SK-N-SH (cell line): ENCODE measurements around the gene HPS5. TPM values are rescaled to one million over a fixed set of nuclear protein-coding genes. Genes with fewer than 3 reads are reported as not detected.

Experiments used
- CTCF ChIA-PET: fragments of 300-600, 350-600 bp; formaldehyde crosslinking; extraction: SDS; loops from one replicate; lab custom pipeline; 2021; lab: Yijun Ruan, JAX
- POLR2A ChIA-PET: fragments of 350-600 bp; sonication (Branson Sonifier 250); formaldehyde crosslinking; extraction: SDS; loops from one replicate; lab custom pipeline; 2020; ENCODE audit warnings: antibody characterized with exemption, inconsistent platforms; lab: Yijun Ruan, JAX
- DNase-seq: peaks from one replicate; pipeline ENCODE4 v3.0.0; 2012
- H2AFZ ChIP-seq: fragments of 200-600 bp; sonication (generic); 2 replicates; pipeline ENCODE4 v1.8.1; 2016; ENCODE audit warnings: antibody characterized with exemption, mild to moderate bottlenecking, low read depth
- H3F3A ChIP-seq: fragments of 200-600 bp; sonication (generic); replicated peaks from 2 replicates; pipeline ENCODE3; 2016; ENCODE audit warnings: antibody characterized with exemption, mild to moderate bottlenecking; ENCODE audit not compliant: insufficient read depth
- H3K27ac ChIP-seq, 2 experiments: fragments of 200-500 bp in 1 of 2; fragments of 200-600 bp in 1 of 2; sonication (Bioruptor generic) in 1 of 2; sonication (generic), shearing (Covaris generic) in 1 of 2; 2 replicates each; pipeline versions ENCODE4 v1.5.1 to v1.6.1; 2014 to 2016; ENCODE audit warnings: low read depth in 2 of 2, inconsistent platforms in 1 of 2, low read length in 1 of 2, mild to moderate bottlenecking in 1 of 2, mixed read lengths in 1 of 2
- H3K27me3 ChIP-seq: fragments of 200-600 bp; sonication (generic), shearing (Covaris generic); 2 replicates; pipeline ENCODE4 v1.6.1; 2016; ENCODE audit warnings: mixed run types; ENCODE audit not compliant: insufficient read depth
- H3K36me3 ChIP-seq, 2 experiments: fragments of 200-500 bp in 1 of 2; fragments of 200-600 bp in 1 of 2; sonication (Bioruptor generic) in 1 of 2; sonication (generic) in 1 of 2; replicated peaks in 1 of 2; 2 replicates each; pipeline versions ENCODE3 to v1.5.1; 2014 to 2016; ENCODE audit warnings: low read length in 1 of 2, mild to moderate bottlenecking in 1 of 2; ENCODE audit not compliant: insufficient read depth in 2 of 2, control insufficient read depth in 1 of 2
- H3K4me1 ChIP-seq, 2 experiments: fragments of 200-500 bp in 1 of 2; fragments of 200-600 bp in 1 of 2; sonication (Bioruptor generic) in 1 of 2; sonication (generic), shearing (Covaris generic) in 1 of 2; 2 replicates each; pipeline versions ENCODE4 v1.5.1 to v1.6.1; 2014 to 2016; ENCODE audit warnings: low read depth in 1 of 2, low read length in 1 of 2, mixed run types in 1 of 2; ENCODE audit not compliant: insufficient read depth in 2 of 2, control insufficient read depth in 1 of 2
- H3K4me2 ChIP-seq: fragments of 200-600 bp; sonication (generic), shearing (Covaris generic); 2 replicates; pipeline ENCODE4 v1.6.1; 2017; ENCODE audit warnings: mixed run types
- H3K4me3 ChIP-seq, 2 experiments: fragments of 200-500 bp in 1 of 2; fragments of 200-600 bp in 1 of 2; sonication (Bioruptor generic) in 1 of 2; sonication (generic), shearing (Covaris generic) in 1 of 2; 2 replicates each; pipeline versions ENCODE4 v1.5.1 to v1.8.1; 2014 to 2016; ENCODE audit warnings: low read depth in 2 of 2, inconsistent platforms in 1 of 2, low read length in 1 of 2, mild to moderate bottlenecking in 1 of 2, mixed read lengths in 1 of 2, moderate library complexity in 1 of 2
- H3K79me2 ChIP-seq: fragments of 200-600 bp; sonication (generic); 2 replicates; pipeline ENCODE4 v1.8.1; 2017; ENCODE audit warnings: mild to moderate bottlenecking; ENCODE audit not compliant: insufficient read depth
- H3K9ac ChIP-seq: fragments of 200-600 bp; sonication (generic); 2 replicates; pipeline ENCODE4 v1.6.1; 2017; ENCODE audit warnings: mixed run types
- H3K9me2 ChIP-seq: fragments of 200-600 bp; sonication (generic); 2 replicates; pipeline ENCODE4 v1.6.1; 2017; ENCODE audit warnings: mixed run types
- H3K9me3 ChIP-seq: fragments of 200-600 bp; sonication (generic); 2 replicates; pipeline ENCODE4 v1.6.1; 2017; ENCODE audit warnings: mixed run types, mild to moderate bottlenecking, moderate library complexity
- H4K20me1 ChIP-seq: fragments of 200-600 bp; sonication (generic); 2 replicates; pipeline ENCODE4 v1.6.1; 2017; ENCODE audit warnings: mild to moderate bottlenecking, mixed run types; ENCODE audit not compliant: insufficient read depth
- CHD2 ChIP-seq: fragments of 150-350 bp; IDR thresholded peaks from 2 replicates; pipeline ENCODE4 v1.6.1; 2018; ENCODE audit warnings: low read length; ENCODE audit not compliant: partially characterized antibody
- CTCF ChIP-seq: fragments of 200-600 bp; sonication (generic); IDR thresholded peaks from 2 replicates; pipeline ENCODE4 v1.6.1; 2017; ENCODE audit warnings: antibody characterized with exemption, mild to moderate bottlenecking, moderate library complexity
- ELF1 ChIP-seq: IDR thresholded peaks from 2 replicates; pipeline ENCODE4 v1.4.0; 2012
- EP300 ChIP-seq, 2 experiments: IDR thresholded peaks; 2 replicates each; pipeline versions ENCODE4 v1.4.0 to v1.6.1; 2012; ENCODE audit warnings: borderline replicate concordance in 1 of 2, low read depth in 1 of 2, low read length in 1 of 2
- EZH2phosphoT487 ChIP-seq: fragments of 200-600 bp; sonication (generic); IDR thresholded peaks from 2 replicates; pipeline ENCODE4 v1.6.1; 2017; ENCODE audit warnings: low read depth, mixed run types, mild to moderate bottlenecking, antibody characterized with exemption, moderate library complexity, borderline replicate concordance
- FOSL2 ChIP-seq: IDR thresholded peaks from 2 replicates; pipeline ENCODE4 v1.4.0; 2012; ENCODE audit warnings: low read depth, mild to moderate bottlenecking, moderate library complexity, borderline replicate concordance
- FOXM1 ChIP-seq: IDR thresholded peaks from 2 replicates; pipeline ENCODE4 v1.4.0; 2012; ENCODE audit warnings: low read depth, mild to moderate bottlenecking
- GABPA ChIP-seq: IDR thresholded peaks from 2 replicates; pipeline ENCODE4 v1.4.0; 2012; ENCODE audit warnings: low read depth, mild to moderate bottlenecking
- GATA2 ChIP-seq: sonication (generic); formaldehyde crosslinking; IDR thresholded peaks from 2 replicates; pipeline ENCODE4 v1.5.0; 2020; ENCODE audit warnings: mild to moderate bottlenecking, missing genetic modification reagents
- IRF3 ChIP-seq: fragments of 150-350 bp; IDR thresholded peaks from 2 replicates; pipeline ENCODE4 v1.6.1; 2016; ENCODE audit warnings: mild to moderate bottlenecking, low read depth, low read length
- JUND ChIP-seq: IDR thresholded peaks from 2 replicates; pipeline ENCODE4 v1.4.0; 2012
- MXI1 ChIP-seq: IDR thresholded peaks from 2 replicates; pipeline ENCODE4 v1.6.1; 2012; ENCODE audit warnings: mild to moderate bottlenecking, low read depth, low read length, improper control_type of control experiment
- NFIC ChIP-seq: IDR thresholded peaks from 2 replicates; pipeline ENCODE4 v1.4.0; 2012; ENCODE audit warnings: borderline replicate concordance
- NRF1 ChIP-seq: IDR thresholded peaks from 2 replicates; pipeline ENCODE4 v1.6.1; 2012; ENCODE audit warnings: low read depth, mild to moderate bottlenecking, low read length
- RAD21 ChIP-seq: IDR thresholded peaks from 2 replicates; pipeline ENCODE4 v1.6.1; 2012; ENCODE audit warnings: mild to moderate bottlenecking, low read length
- RCOR1 ChIP-seq: fragments of 150-350 bp; IDR thresholded peaks from 2 replicates; pipeline ENCODE4 v1.6.1; 2017; ENCODE audit warnings: antibody characterized with exemption, low read length
- RFX5 ChIP-seq: IDR thresholded peaks from 2 replicates; pipeline ENCODE4 v1.6.1; 2012; ENCODE audit warnings: mild to moderate bottlenecking, improper control_type of control experiment, low read length
- SMC3 ChIP-seq: IDR thresholded peaks from 2 replicates; pipeline ENCODE4 v1.6.1; 2012; ENCODE audit warnings: low read depth, low read length, improper control_type of control experiment
- TAF1 ChIP-seq: IDR thresholded peaks from 2 replicates; pipeline ENCODE4 v1.6.1; 2012; ENCODE audit warnings: low read depth, mild to moderate bottlenecking, low read length, moderate library complexity, borderline replicate concordance
- TCF12 ChIP-seq: IDR thresholded peaks from 2 replicates; pipeline ENCODE4 v1.4.0; 2012
- TEAD4 ChIP-seq: IDR thresholded peaks from 2 replicates; pipeline ENCODE4 v1.4.0; 2012; ENCODE audit warnings: mild to moderate bottlenecking, borderline replicate concordance; ENCODE audit not compliant: insufficient read depth
- YY1 ChIP-seq: IDR thresholded peaks from 2 replicates; pipeline ENCODE4 v1.4.0; 2012; ENCODE audit warnings: low read depth, mild to moderate bottlenecking
- WGBS: methylation state at CpG from one replicate; pipeline ENCODE4 v1.1.6; 2017; ENCODE audit warnings: low lambda C conversion rate; 5-methylcytosine and 5-hydroxymethylcytosine counted together
- polyA plus RNA-seq, 3 experiments: library from polyadenylated mRNA; depleted of rRNA; stranded (reverse); fragments of >200 nt; gene quantifications; 2 replicates each; pipeline ENCODE4 v1.2.3, GENCODE V29; 2012
- TF ChIP-seq, protein P1 (sequence below): IDR thresholded peaks from 2 replicates; pipeline ENCODE4 v1.4.0; 2012; ENCODE audit warnings: low read depth, borderline replicate concordance

The HPS5 gene
- polyA plus RNA-seq, 1 of the 3 experiments (the other 2 are of a cell fraction) = 8.2 TPM

- H4K20me1 ChIP-seq = no peaks in the 10 kb centered on the region
- H3K9ac ChIP-seq = no peak overlapping the region
- H3K9me3 ChIP-seq = no peaks in the 10 kb centered on the region
- CTCF ChIA-PET = interaction anchor here (1.2 to 2.8 kb wide), 4 partner anchors 11 to 171 kb away, joined by 3 to 10 read pairs (median 3); no protein-coding TSS in a partner anchor
- H3K9me2 ChIP-seq = no peaks in the 10 kb centered on the region
- H3K36me3 ChIP-seq = peaks cover 57 to 72% of the 10 kb centered on the region in 2 experiments
- H3F3A ChIP-seq = peaks cover 3% of the 10 kb centered on the region
- no peak for DNase-seq
- H3K4me3 ChIP-seq = no peak overlapping the region
- H2AFZ ChIP-seq = no peak overlapping the region
- WGBS = 89% methylated on average over 1 of the region's 1 CpG
- H3K4me1 ChIP-seq = no peaks in the 10 kb centered on the region
- no peak overlapping the region for H3K4me2 ChIP-seq
- H3K27ac ChIP-seq = no peak overlapping the region
- TF ChIP-seq SMC3 (no peak), EP300 (IDR thresholded peaks at IDR 0.05; ENCODE audit: borderline replicate concordance in 1 of 2, low read depth in 1 of 2, low read length in 1 of 2) (no peak), RCOR1 (no peak), TCF12 (no peak), JUND (no peak), TAF1 (no peak), TEAD4 (no peak), ELF1 (no peak), FOSL2 (no peak), RFX5 (no peak), IRF3 (no peak), CHD2 (no peak), YY1 (no peak)
- TF ChIP-seq, protein P1, sequence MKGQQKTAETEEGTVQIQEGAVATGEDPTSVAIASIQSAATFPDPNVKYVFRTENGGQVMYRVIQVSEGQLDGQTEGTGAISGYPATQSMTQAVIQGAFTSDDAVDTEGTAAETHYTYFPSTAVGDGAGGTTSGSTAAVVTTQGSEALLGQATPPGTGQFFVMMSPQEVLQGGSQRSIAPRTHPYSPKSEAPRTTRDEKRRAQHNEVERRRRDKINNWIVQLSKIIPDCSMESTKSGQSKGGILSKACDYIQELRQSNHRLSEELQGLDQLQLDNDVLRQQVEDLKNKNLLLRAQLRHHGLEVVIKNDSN = no peak
- POLR2A ChIA-PET = no interaction called here
- H3K79me2 ChIP-seq = no peaks in the 10 kb centered on the region
- H3K27me3 ChIP-seq = no peaks in the 10 kb centered on the region
Observed at GRCh38 chr11:18285841-18286240, 36.1 kb downstream of the HPS5 start.

DNA sequence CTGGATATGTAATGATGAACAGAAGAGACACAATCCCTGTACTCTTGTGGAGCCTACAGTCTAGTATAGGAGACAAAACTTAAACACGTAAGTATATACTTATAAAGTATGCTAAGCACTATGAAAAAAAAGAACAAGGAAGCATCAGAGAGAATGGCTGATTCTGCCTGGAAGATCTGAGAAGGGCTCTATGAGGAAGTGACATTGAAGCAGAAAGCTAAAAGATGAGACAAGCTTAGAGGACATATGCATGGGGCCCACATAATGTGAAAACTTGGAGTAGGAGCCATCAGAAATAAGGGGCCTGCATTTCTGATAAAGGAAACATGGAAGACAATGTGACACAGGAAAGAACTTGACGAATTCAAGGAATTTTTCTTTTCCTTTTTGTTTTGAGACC lies 39.3 kb downstream of the HPS5 start:
- CTCF ChIA-PET = interaction anchor here (1.2 to 1.6 kb wide), 2 partner anchors 17 to 39 kb away, joined by 3 to 4 read pairs; no protein-coding TSS in a partner anchor
- no peaks in the 10 kb centered on the region for H3K79me2 ChIP-seq
- no peaks in the 10 kb centered on the region for H3K9me3 ChIP-seq
- peaks cover 59 to 71% of the 10 kb centered on the region in 2 experiments for H3K36me3 ChIP-seq
- no peaks in the 10 kb centered on the region for H3K4me1 ChIP-seq
- POLR2A ChIA-PET = no interaction called here
- WGBS = 100% methylated on average over 2 of the region's 2 CpGs
- no peak overlapping the region for H3K27ac ChIP-seq
- no peak overlapping the region for H3K9ac ChIP-seq
- no peak overlapping the region for H3K4me3 ChIP-seq
- H3F3A ChIP-seq = peaks cover 7% of the 10 kb centered on the region
- H4K20me1 ChIP-seq = no peaks in the 10 kb centered on the region
- H3K27me3 ChIP-seq = no peaks in the 10 kb centered on the region
- H3K9me2 ChIP-seq = no peaks in the 10 kb centered on the region
- H2AFZ ChIP-seq = no peak overlapping the region
- no peak for DNase-seq
- H3K4me2 ChIP-seq = no peak overlapping the region
- no peak for TF ChIP-seq SMC3
- no peak for TF ChIP-seq TEAD4
- no peak for TF ChIP-seq EP300 (IDR thresholded peaks at IDR 0.05; ENCODE audit: borderline replicate concordance in 1 of 2, low read depth in 1 of 2, low read length in 1 of 2)
- no peak for TF ChIP-seq CTCF
- TF ChIP-seq FOSL2 = no peak
- TF ChIP-seq MXI1 = no peak
- no peak for TF ChIP-seq RAD21
- no peak for TF ChIP-seq JUND
- TF ChIP-seq GATA2 (CRISPR knock-in tag) = no peak
- TF ChIP-seq GABPA = no peak
- no peak for TF ChIP-seq NRF1
- TF ChIP-seq, protein P1 = no peak
- no peak for TF ChIP-seq YY1
- TF ChIP-seq FOXM1 = no peak
- no peak for TF ChIP-seq EZH2phosphoT487
- TF ChIP-seq RFX5 = no peak
- TF ChIP-seq NFIC = no peak
